GM08714 (cell line): ENCODE results near the gene SPATA2L.

Source experiments
- H3K4me3 ChIP-seq: fragments of 200-500 bp; sonication (Bioruptor generic); 2 replicates; pipeline ENCODE4 v1.5.1; 2014; ENCODE audit warnings: mild to moderate bottlenecking, low read length, inconsistent platforms
- ZNF274 ChIP-seq: IDR thresholded peaks from 2 replicates; pipeline ENCODE4 v1.6.1; 2012; ENCODE audit warnings: mild to moderate bottlenecking, low read depth, low read length

Gene SPATA2L

GRCh38 chr16:89646906-89647305 lies 54.6 kb downstream of the SPATA2L start:
- no peak overlapping the region for H3K4me3 ChIP-seq
- no peak for TF ChIP-seq ZNF274
